Fibroblast of lung (primary cell): ENCODE measurements around the gene KRTDAP. TPM values are rescaled to one million over a fixed set of nuclear protein-coding genes. Genes with fewer than 3 reads are reported as not detected.
A peak's percentile ranks its signal among the peaks of the same experiment; 100 is the strongest.

ENCODE experiments used
- DNase-seq, 2 donors: peaks; one replicate each; pipeline versions ENCODE4 v3.0.0 to v3.0.0-alpha.2; 2010; ENCODE audit warnings: low read depth in 2 of 2
- H2AFZ ChIP-seq: 2 replicates; pipeline ENCODE4 v1.5.1; 2012; ENCODE audit warnings: low read length, control low read depth, inconsistent platforms
- H3K27ac ChIP-seq: 2 replicates; pipeline ENCODE4 v1.5.1; 2011; ENCODE audit warnings: low read length, control low read depth; ENCODE audit not compliant: insufficient read depth
- H3K27me3 ChIP-seq: 2 replicates; pipeline ENCODE4 v1.5.1; 2011; ENCODE audit warnings: mild to moderate bottlenecking, low read length; ENCODE audit not compliant: control insufficient read depth, insufficient read depth
- H3K36me3 ChIP-seq: 2 replicates; pipeline ENCODE4 v1.5.1; 2011; ENCODE audit warnings: low read length; ENCODE audit not compliant: control insufficient read depth, insufficient read depth
- H3K4me1 ChIP-seq: 2 replicates; pipeline ENCODE4 v1.5.1; 2011; ENCODE audit warnings: low read length; ENCODE audit not compliant: control insufficient read depth, insufficient read depth; ENCODE audit errors: extremely low read depth
- H3K4me2 ChIP-seq: 2 replicates; pipeline ENCODE4 v1.5.1; 2011; ENCODE audit warnings: low read length, control low read depth; ENCODE audit not compliant: insufficient read depth; ENCODE audit errors: extremely low read depth
- H3K4me3 ChIP-seq, 4 experiments: fragments of 200-600 bp in 1 of 4; sonication (generic) in 1 of 4; replicated peaks in 1 of 4; 2 replicates each; pipeline ENCODE4 v1.5.1; 2011 to 2016; ENCODE audit warnings: low read length in 4 of 4, low read depth in 3 of 4, mild to moderate bottlenecking in 3 of 4, control low read depth in 2 of 4, inconsistent platforms in 1 of 4, mixed read lengths in 1 of 4; ENCODE audit not compliant: insufficient read depth in 1 of 4; ENCODE audit errors: control extremely low read depth in 1 of 4
- H3K79me2 ChIP-seq: 2 replicates; pipeline ENCODE4 v1.5.1; 2012; ENCODE audit warnings: mild to moderate bottlenecking, low read length, inconsistent platforms; ENCODE audit not compliant: control insufficient read depth, insufficient read depth
- H3K9ac ChIP-seq: 2 replicates; pipeline ENCODE4 v1.5.1; 2011; ENCODE audit warnings: mild to moderate bottlenecking, low read length, control low read depth; ENCODE audit not compliant: insufficient read depth
- H3K9me3 ChIP-seq: 2 replicates; pipeline ENCODE4 v1.5.1; 2012; ENCODE audit warnings: low read depth, low read length; ENCODE audit not compliant: control insufficient read depth, insufficient read depth
- H4K20me1 ChIP-seq: 2 replicates; pipeline ENCODE4 v1.5.1; 2011; ENCODE audit warnings: low read length; ENCODE audit not compliant: control insufficient read depth, insufficient read depth; ENCODE audit errors: extremely low read depth
- CTCF ChIP-seq, 2 donors: IDR thresholded peaks in 1 of 2; conservative IDR thresholded peaks in 1 of 2; 1 replicate in 1 of 2; 2 replicates in 1 of 2; pipeline ENCODE4 v1.5.1; 2011 to 2012; ENCODE audit warnings: low read length in 2 of 2, control low read depth in 1 of 2, inconsistent platforms in 1 of 2, low read depth in 1 of 2, mild to moderate bottlenecking in 1 of 2
- EZH2 ChIP-seq: IDR thresholded peaks from 2 replicates; pipeline ENCODE4 v1.5.1; 2012; ENCODE audit warnings: low read length, control low read depth, mild to moderate bottlenecking; ENCODE audit errors: missing control alignments
- polyA plus RNA-seq, 2 donors: library from polyadenylated mRNA; depleted of rRNA in 1 of 2; stranded (reverse) in 1 of 2; unstranded in 1 of 2; fragments of >200 nt; gene quantifications; 2 replicates each; pipeline ENCODE4 v1.2.1, GENCODE V29; 2011 to 2012; ENCODE audit warnings: missing spikeins in 1 of 2
- total RNA-seq: library from RNA; depleted of rRNA; stranded (reverse); fragments of >200 nt; gene quantifications from 2 replicates; pipeline ENCODE4 v1.2.1, GENCODE V29; 2014

The KRTDAP gene
- total and polyA plus RNA-seq, 2 donors (not counting 1 experiment from before 2014, with no cell fraction given): not detected

- Histone ChIP-seq H3K27ac (no peak within 1 kb of the TSS), H3K4me3 (no peak within 1 kb of the TSS), H4K20me1 (no peaks in the 10 kb centered on the region), H3K4me2 (no peak within 1 kb of the TSS), H3K36me3 (no peaks in the 10 kb centered on the region), H3K9me3 (no peaks in the 10 kb centered on the region), H3K79me2 (no peaks in the 10 kb centered on the region), H2AFZ (no peak within 1 kb of the TSS), H3K27me3 (peaks cover 8% of the 10 kb centered on the region), H3K9ac (no peak within 1 kb of the TSS), H3K4me1 (no peaks in the 10 kb centered on the region)
- DNase-seq: no peak
- no peak for TF ChIP-seq EZH2
- TF ChIP-seq CTCF (conservative IDR thresholded peaks at IDR 0.05 in 1 of 2, IDR thresholded peaks at IDR 0.05 in 1 of 2; ENCODE audit: low read depth in 1 of 2, low read length in 2 of 2): no peak
Measured at GRCh38 chr19:35447606-35448469, 42.4 kb downstream of the KRTDAP start, which contains the start of gene FFAR2. FFAR2 (plus strand) TSS chr19:35448257; CDS start chr19:35449715, 1,458 bp downstream.

- no peaks in the 10 kb centered on the region for H3K36me3 ChIP-seq
- H3K9ac ChIP-seq: no peak overlapping the region
- H3K4me1 ChIP-seq: no peaks in the 10 kb centered on the region
- H3K9me3 ChIP-seq: no peaks in the 10 kb centered on the region
- H3K4me2 ChIP-seq: no peak overlapping the region
- H2AFZ ChIP-seq: no peak overlapping the region
- H3K27ac ChIP-seq: no peak overlapping the region
- H3K79me2 ChIP-seq: no peaks in the 10 kb centered on the region
- DNase-seq: peak in 1 of 2 donors; percentile 11
- TF ChIP-seq CTCF (conservative IDR thresholded peaks at IDR 0.05 in 1 of 2, IDR thresholded peaks at IDR 0.05 in 1 of 2; ENCODE audit: low read depth in 1 of 2, low read length in 2 of 2): no peak
- H4K20me1 ChIP-seq: no peaks in the 10 kb centered on the region
- no peak overlapping the region for H3K4me3 ChIP-seq
- peaks cover 5% of the 10 kb centered on the region for H3K27me3 ChIP-seq
Measured at GRCh38 chr19:35445826-35446593, 44.3 kb downstream of the KRTDAP start.

GRCh38 chr19:35444735-35445134, 45.5 kb downstream of the KRTDAP start:
- H3K4me2 ChIP-seq: no peak overlapping the region
- no peak for TF ChIP-seq CTCF (conservative IDR thresholded peaks at IDR 0.05 in 1 of 2, IDR thresholded peaks at IDR 0.05 in 1 of 2; ENCODE audit: low read depth in 1 of 2, low read length in 2 of 2)
- no peak for TF ChIP-seq EZH2

More at GRCh38 chr19:35444735-35445134, 45.5 kb downstream of the KRTDAP start:
- Histone ChIP-seq H2AFZ (no peak overlapping the region), H3K4me1 (no peaks in the 10 kb centered on the region), H3K9me3 (no peaks in the 10 kb centered on the region), H3K79me2 (no peaks in the 10 kb centered on the region), H4K20me1 (no peaks in the 10 kb centered on the region), H3K27ac (no peak overlapping the region), H3K27me3 (peaks cover 5% of the 10 kb centered on the region), H3K9ac (no peak overlapping the region), H3K4me3 (no peak overlapping the region), H3K36me3 (no peaks in the 10 kb centered on the region)
- no peak for DNase-seq
